ENCODE measurements around the gene BMP7.

The BMP7 gene

DNA sequence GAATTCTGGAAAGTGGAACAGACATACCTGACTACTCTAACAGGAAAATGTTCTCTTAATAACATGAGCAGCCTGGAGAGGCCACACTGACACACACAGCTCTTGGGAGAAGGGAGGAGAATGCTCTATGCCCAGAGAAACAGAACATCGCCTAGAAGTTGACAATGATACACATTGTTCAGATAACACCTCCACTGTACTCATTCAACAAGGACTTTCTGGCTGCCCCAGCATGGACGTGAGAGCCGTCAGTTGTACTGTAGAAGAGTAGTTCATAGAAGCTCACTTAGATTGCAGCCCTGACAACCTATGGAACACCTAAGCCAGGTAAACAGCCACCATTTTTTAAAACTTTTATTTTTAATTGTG lies 28.9 kb downstream of the BMP7 start:
- no peak for FAIRE-seq
- DNase-seq (ENCODE audit: insufficient read length, low spot score), result no peak
- TF ChIP-seq POLR2A (IDR thresholded peaks at IDR 0.05; ENCODE audit: low read depth, low read length) (no peak), PAX5 (IDR thresholded peaks at IDR 0.05; ENCODE audit: insufficient read depth, low read length, severe bottlenecking) (no peak), SPI1 (IDR thresholded peaks at IDR 0.05; ENCODE audit: low read depth, low read length) (no peak), TAF1 (IDR thresholded peaks at IDR 0.05; ENCODE audit: low read depth, low read length) (no peak), POLR2AphosphoS5 (IDR thresholded peaks at IDR 0.05; ENCODE audit: low read depth, low read length) (no peak), POU2F2 (IDR thresholded peaks at IDR 0.05; ENCODE audit: low read depth, low read length) (no peak)

DNA sequence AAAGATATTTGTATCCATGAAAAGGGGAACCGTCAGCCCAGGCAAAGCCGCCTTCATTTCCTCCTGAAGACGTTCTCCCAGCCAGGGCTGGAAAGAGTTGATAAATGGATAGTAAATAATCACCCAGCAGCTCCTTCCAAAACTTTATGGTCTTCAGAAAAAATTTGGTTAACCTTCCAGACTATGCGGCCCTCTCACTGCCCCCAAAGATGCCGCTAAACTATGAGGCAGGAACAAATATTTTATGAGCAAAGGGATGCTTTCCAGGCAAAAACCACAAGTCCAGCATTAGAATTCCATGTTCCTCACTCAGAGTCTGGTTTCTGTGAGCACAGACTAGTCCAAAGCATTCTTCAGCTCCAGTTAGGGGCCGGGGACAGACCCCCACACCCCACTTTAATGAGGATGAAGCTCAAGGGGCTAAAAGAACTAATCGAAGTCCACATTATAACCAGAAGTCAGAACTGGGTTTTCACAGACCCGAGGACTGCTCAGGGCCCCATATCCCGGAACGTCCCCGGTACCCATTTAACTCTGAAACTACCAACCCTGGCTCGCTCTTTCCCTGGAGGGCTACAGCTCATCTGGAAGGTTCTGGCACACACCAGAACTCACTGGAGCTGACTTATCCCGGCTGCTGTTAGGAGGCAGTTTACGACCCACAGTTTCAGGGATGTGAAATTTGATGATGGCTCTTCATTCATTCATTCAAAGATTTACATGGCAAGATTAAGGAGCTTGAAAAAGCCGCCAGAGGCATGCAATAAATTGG lies 29.4 kb downstream of the BMP7 start:
- no peak for FAIRE-seq
- no peak for DNase-seq (ENCODE audit: insufficient read length, low spot score)
- no peak for TF ChIP-seq PAX5 (IDR thresholded peaks at IDR 0.05; ENCODE audit: insufficient read depth, low read length, severe bottlenecking)
- TF ChIP-seq TAF1 (IDR thresholded peaks at IDR 0.05; ENCODE audit: low read depth, low read length), result no peak
- no peak for TF ChIP-seq POU2F2 (IDR thresholded peaks at IDR 0.05; ENCODE audit: low read depth, low read length)

- FAIRE-seq (no peak), DNase-seq (ENCODE audit: insufficient read length, low spot score) (no peak)
- TF ChIP-seq POLR2A (IDR thresholded peaks at IDR 0.05; ENCODE audit: low read depth, low read length) (no peak), TAF1 (IDR thresholded peaks at IDR 0.05; ENCODE audit: low read depth, low read length) (no peak), SPI1 (IDR thresholded peaks at IDR 0.05; ENCODE audit: low read depth, low read length) (no peak), PAX5 (IDR thresholded peaks at IDR 0.05; ENCODE audit: insufficient read depth, low read length, severe bottlenecking) (no peak), POLR2AphosphoS5 (IDR thresholded peaks at IDR 0.05; ENCODE audit: low read depth, low read length) (no peak), POU2F2 (IDR thresholded peaks at IDR 0.05; ENCODE audit: low read depth, low read length) (no peak)
Observed at GRCh38 chr20:57234556-57235251, 31.7 kb downstream of the BMP7 start.

DNA sequence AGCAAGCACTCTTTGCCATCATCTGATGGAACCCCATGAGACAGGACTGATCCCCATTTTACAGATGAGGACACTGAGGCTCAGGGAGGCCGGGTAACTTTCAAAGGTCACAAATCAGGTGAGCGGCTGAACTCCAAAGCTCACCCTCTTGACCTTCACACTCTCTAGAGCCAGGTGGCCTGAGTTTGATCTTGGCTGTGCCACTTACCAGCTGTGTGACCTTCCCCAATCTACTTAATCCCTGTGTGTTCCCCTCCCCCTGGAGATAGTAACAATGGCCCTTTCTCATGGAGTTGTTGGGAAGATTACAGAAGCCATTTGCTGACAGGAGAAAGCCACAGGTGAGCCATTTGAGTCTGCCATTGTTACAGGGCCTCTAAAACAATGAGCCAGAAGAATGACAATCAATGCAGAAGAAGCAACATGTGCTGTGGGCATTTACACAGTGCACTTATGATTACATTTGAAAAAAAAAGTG lies 34.5 kb downstream of the BMP7 start:
- no peak for FAIRE-seq
- TF ChIP-seq POU2F2 (IDR thresholded peaks at IDR 0.05; ENCODE audit: low read depth, low read length) (no peak), SPI1 (IDR thresholded peaks at IDR 0.05; ENCODE audit: low read depth, low read length) (no peak), PAX5 (IDR thresholded peaks at IDR 0.05; ENCODE audit: insufficient read depth, low read length, severe bottlenecking) (no peak), POLR2AphosphoS5 (IDR thresholded peaks at IDR 0.05; ENCODE audit: low read depth, low read length) (no peak), TAF1 (IDR thresholded peaks at IDR 0.05; ENCODE audit: low read depth, low read length) (no peak), POLR2A (IDR thresholded peaks at IDR 0.05; ENCODE audit: low read depth, low read length) (no peak)
- no peak for DNase-seq (ENCODE audit: insufficient read length, low spot score)

DNA sequence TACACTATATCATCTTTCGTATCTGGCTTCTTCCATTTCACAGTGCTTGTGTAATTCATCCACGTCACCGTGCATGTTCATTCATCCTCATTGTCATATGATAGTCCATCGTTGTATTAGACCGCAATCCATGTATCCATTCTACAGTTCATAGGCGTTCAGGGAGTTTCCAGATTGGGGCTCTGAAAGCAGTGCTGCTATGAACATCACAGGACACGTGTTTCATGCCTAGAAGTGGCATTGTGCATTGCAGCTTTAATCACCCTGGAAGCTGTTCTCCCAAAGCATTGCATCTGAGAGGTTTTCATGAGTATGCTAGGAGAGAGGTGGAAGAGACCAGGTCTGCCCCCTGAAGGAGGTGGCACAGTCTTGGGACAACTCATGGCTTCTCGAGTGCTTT lies 35.3 kb downstream of the BMP7 start:
- FAIRE-seq, result no peak
- DNase-seq (ENCODE audit: insufficient read length, low spot score), result no peak
- TF ChIP-seq SPI1 (IDR thresholded peaks at IDR 0.05; ENCODE audit: low read depth, low read length) (no peak), POLR2A (IDR thresholded peaks at IDR 0.05; ENCODE audit: low read depth, low read length) (no peak)

DNA sequence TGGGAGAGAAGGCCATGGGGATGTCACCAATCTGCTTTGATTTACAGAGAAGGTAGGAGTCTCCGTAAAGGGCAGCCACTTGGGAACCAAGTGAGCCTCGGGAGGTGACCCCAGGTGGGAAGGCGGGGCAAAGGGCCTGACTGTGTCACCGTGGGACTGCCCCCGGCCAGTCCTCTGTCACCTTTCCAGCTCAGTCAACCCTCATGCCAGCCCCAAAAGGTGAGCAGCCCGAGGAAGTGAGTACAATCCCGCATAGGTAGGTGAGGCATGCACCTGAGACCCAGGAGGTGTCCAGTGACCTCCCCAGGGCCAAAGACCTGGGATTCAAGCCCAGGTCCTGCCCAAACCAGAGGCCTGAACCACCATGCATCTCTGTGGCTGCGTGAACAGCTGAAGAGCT lies 36.2 kb downstream of the BMP7 start:
- FAIRE-seq (no peak), DNase-seq (ENCODE audit: insufficient read length, low spot score) (no peak)
- no peak for TF ChIP-seq POLR2A (IDR thresholded peaks at IDR 0.05; ENCODE audit: low read depth, low read length)
- TF ChIP-seq PAX5 (IDR thresholded peaks at IDR 0.05; ENCODE audit: insufficient read depth, low read length, severe bottlenecking), result no peak
- TF ChIP-seq POU2F2 (IDR thresholded peaks at IDR 0.05; ENCODE audit: low read depth, low read length), result no peak
- no peak for TF ChIP-seq SPI1 (IDR thresholded peaks at IDR 0.05; ENCODE audit: low read depth, low read length)
- no peak for TF ChIP-seq TAF1 (IDR thresholded peaks at IDR 0.05; ENCODE audit: low read depth, low read length)
- no peak for TF ChIP-seq POLR2AphosphoS5 (IDR thresholded peaks at IDR 0.05; ENCODE audit: low read depth, low read length)

GRCh38 chr20:57229490-57229889 lies 37.0 kb downstream of the BMP7 start:
- FAIRE-seq (no peak), DNase-seq (ENCODE audit: insufficient read length, low spot score) (no peak)
- no peak for TF ChIP-seq TAF1 (IDR thresholded peaks at IDR 0.05; ENCODE audit: low read depth, low read length)
- no peak for TF ChIP-seq PAX5 (IDR thresholded peaks at IDR 0.05; ENCODE audit: insufficient read depth, low read length, severe bottlenecking)
- TF ChIP-seq POU2F2 (IDR thresholded peaks at IDR 0.05; ENCODE audit: low read depth, low read length), result no peak
- no peak for TF ChIP-seq POLR2AphosphoS5 (IDR thresholded peaks at IDR 0.05; ENCODE audit: low read depth, low read length)
- no peak for TF ChIP-seq SPI1 (IDR thresholded peaks at IDR 0.05; ENCODE audit: low read depth, low read length)
- no peak for TF ChIP-seq POLR2A (IDR thresholded peaks at IDR 0.05; ENCODE audit: low read depth, low read length)

GRCh38 chr20:57225830-57226229 lies 40.6 kb downstream of the BMP7 start:
- no peak for DNase-seq (ENCODE audit: insufficient read length, low spot score)
- TF ChIP-seq POLR2AphosphoS5 (IDR thresholded peaks at IDR 0.05; ENCODE audit: low read depth, low read length) (no peak), POU2F2 (IDR thresholded peaks at IDR 0.05; ENCODE audit: low read depth, low read length) (no peak), POLR2A (IDR thresholded peaks at IDR 0.05; ENCODE audit: low read depth, low read length) (no peak), PAX5 (IDR thresholded peaks at IDR 0.05; ENCODE audit: insufficient read depth, low read length, severe bottlenecking) (no peak), SPI1 (IDR thresholded peaks at IDR 0.05; ENCODE audit: low read depth, low read length) (no peak)
- no peak for FAIRE-seq

DNA sequence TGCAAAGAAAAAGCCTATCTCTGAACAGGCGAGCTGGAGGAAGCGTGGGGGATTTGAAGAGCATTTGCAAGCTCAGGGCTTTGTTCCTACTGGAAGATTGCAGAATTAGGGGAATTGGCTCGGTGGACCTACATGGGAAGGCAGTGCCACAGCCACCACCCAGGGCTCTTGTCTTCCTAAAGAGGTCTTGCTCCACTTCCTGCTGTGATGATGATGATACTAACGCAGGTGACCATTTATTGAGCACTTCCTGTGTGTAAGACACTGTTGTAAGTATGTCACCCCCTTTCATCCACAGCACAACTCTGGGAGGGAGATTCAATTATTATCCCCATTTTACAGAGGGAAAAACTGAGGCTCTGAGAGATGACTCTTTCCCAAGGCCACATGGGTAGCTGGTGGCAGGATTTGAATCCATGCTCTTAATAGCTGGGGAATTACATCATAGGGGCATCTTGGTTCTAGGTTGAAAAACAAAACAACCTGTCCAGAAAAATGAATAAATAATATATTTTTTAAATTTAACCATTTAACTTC lies 41.2 kb downstream of the BMP7 start:
- FAIRE-seq (no peak), DNase-seq (ENCODE audit: insufficient read length, low spot score) (no peak)
- no peak for TF ChIP-seq TAF1 (IDR thresholded peaks at IDR 0.05; ENCODE audit: low read depth, low read length)
- no peak for TF ChIP-seq PAX5 (IDR thresholded peaks at IDR 0.05; ENCODE audit: insufficient read depth, low read length, severe bottlenecking)
- no peak for TF ChIP-seq SPI1 (IDR thresholded peaks at IDR 0.05; ENCODE audit: low read depth, low read length)
- TF ChIP-seq POU2F2 (IDR thresholded peaks at IDR 0.05; ENCODE audit: low read depth, low read length), result no peak
- TF ChIP-seq POLR2A (IDR thresholded peaks at IDR 0.05; ENCODE audit: low read depth, low read length), result no peak
- TF ChIP-seq POLR2AphosphoS5 (IDR thresholded peaks at IDR 0.05; ENCODE audit: low read depth, low read length), result no peak

Data from GM12891 (cell line).